ENCODE results near the gene PES1.
"Not testable (repeated sequence)": the region's sequence is repeated elsewhere in the genome, so short reads cannot be mapped to it uniquely, and the experiment has no call there.

PES1 gene

GRCh38 chr22:30552719-30553118 is 39.0 kb downstream of the PES1 start:
- H3K79me1 ChIP-seq (ENCODE audit: low read depth, low read length) = no peaks in the 10 kb centered on the region
- H2BK15ac ChIP-seq (ENCODE audit: low read length) = no peak overlapping the region
- H3K27me3 ChIP-seq (ENCODE audit: control insufficient read depth in 3 of 3, insufficient read depth in 3 of 3, low read depth in 1 of 3, low read length in 3 of 3) = no peaks in the 10 kb centered on the region
- no peak overlapping the region for H2BK5ac ChIP-seq (ENCODE audit: low read length)
- no peak overlapping the region for H3K14ac ChIP-seq (ENCODE audit: low read length)
- no peaks in the 10 kb centered on the region for H3K36me3 ChIP-seq (replicated peaks in 1 of 2; ENCODE audit: control insufficient read depth in 2 of 2, insufficient read depth in 2 of 2, low read length in 2 of 2)
- H3K18ac ChIP-seq (ENCODE audit: low read length) = no peak overlapping the region
- no peak overlapping the region for H4K91ac ChIP-seq (ENCODE audit: low read depth, low read length, poor library complexity)
- H2BK12ac ChIP-seq (ENCODE audit: low read length) = no peak overlapping the region
- no peak overlapping the region for H2AK5ac ChIP-seq (ENCODE audit: low read depth, low read length)
- H3K4ac ChIP-seq (ENCODE audit: low read length) = no peak overlapping the region
- no peaks in the 10 kb centered on the region for H3K4me1 ChIP-seq (ENCODE audit: control insufficient read depth in 2 of 2, insufficient read depth in 1 of 2, low read depth in 1 of 2, low read length in 2 of 2)
- no peak overlapping the region for H3K4me2 ChIP-seq (ENCODE audit: insufficient read depth, low read length, poor library complexity, severe bottlenecking)
- WGBS, 2 donors (ENCODE audit: extremely low coverage in 2 of 2, insufficient read length in 2 of 2, insufficient replicate concordance in 1 of 2) = no CpG with 5 or more reads among the region's 1 CpG
- no peak overlapping the region for H3K4me3 ChIP-seq (ENCODE audit: low read length in 2 of 2)
- H3K9me3 ChIP-seq (replicated peaks in 1 of 2; ENCODE audit: control insufficient read depth in 2 of 2, insufficient read depth in 1 of 2, low read depth in 1 of 2, low read length in 2 of 2) = no peaks in the 10 kb centered on the region
- H4K8ac ChIP-seq (ENCODE audit: low read depth, low read length) = no peak overlapping the region
- no peak overlapping the region for H2AFZ ChIP-seq (ENCODE audit: low read length)
- no peak overlapping the region for H3K9ac ChIP-seq (ENCODE audit: low read depth, low read length, poor library complexity)
- H3K23ac ChIP-seq (ENCODE audit: low read depth, low read length, poor library complexity) = no peak overlapping the region
- no peak for DNase-seq (ENCODE audit: low spot score)
- H2BK120ac ChIP-seq (ENCODE audit: low read depth, low read length) = no peak overlapping the region
- no peak overlapping the region for H3K27ac ChIP-seq (replicated peaks; ENCODE audit: low read length)

GRCh38 chr22:30551813-30552212 is 39.9 kb downstream of the PES1 start:
- not testable (repeated sequence) for H3K27me3 ChIP-seq (ENCODE audit: control insufficient read depth in 3 of 3, insufficient read depth in 3 of 3, low read depth in 1 of 3, low read length in 3 of 3); H2AFZ ChIP-seq (ENCODE audit: low read length); H3K4me1 ChIP-seq (ENCODE audit: control insufficient read depth in 2 of 2, insufficient read depth in 1 of 2, low read depth in 1 of 2, low read length in 2 of 2); H3K9ac ChIP-seq (ENCODE audit: low read depth, low read length, poor library complexity); DNase-seq (ENCODE audit: low spot score); H3K4me2 ChIP-seq (ENCODE audit: insufficient read depth, low read length, poor library complexity, severe bottlenecking); H3K9me3 ChIP-seq (replicated peaks in 1 of 2; ENCODE audit: control insufficient read depth in 2 of 2, insufficient read depth in 1 of 2, low read depth in 1 of 2, low read length in 2 of 2); H2BK5ac ChIP-seq (ENCODE audit: low read length); H3K23ac ChIP-seq (ENCODE audit: low read depth, low read length, poor library complexity); H4K91ac ChIP-seq (ENCODE audit: low read depth, low read length, poor library complexity); H3K4ac ChIP-seq (ENCODE audit: low read length); H2BK120ac ChIP-seq (ENCODE audit: low read depth, low read length); H3K79me1 ChIP-seq (ENCODE audit: low read depth, low read length); H2BK12ac ChIP-seq (ENCODE audit: low read length); H3K4me3 ChIP-seq (ENCODE audit: low read length in 2 of 2); H3K18ac ChIP-seq (ENCODE audit: low read length); H3K36me3 ChIP-seq (replicated peaks in 1 of 2; ENCODE audit: control insufficient read depth in 2 of 2, insufficient read depth in 2 of 2, low read length in 2 of 2); H3K14ac ChIP-seq (ENCODE audit: low read length); H2AK5ac ChIP-seq (ENCODE audit: low read depth, low read length); H4K8ac ChIP-seq (ENCODE audit: low read depth, low read length); H2BK15ac ChIP-seq (ENCODE audit: low read length); H3K27ac ChIP-seq (replicated peaks; ENCODE audit: low read length)
- no CpG with 5 or more reads among the region's 3 CpGs for WGBS, 2 donors (ENCODE audit: extremely low coverage in 2 of 2, insufficient read length in 2 of 2, insufficient replicate concordance in 1 of 2)

GRCh38 chr22:30547188-30547587 is 44.5 kb downstream of the PES1 start:
- Histone ChIP-seq H2BK15ac (ENCODE audit: low read length) (no peak overlapping the region), H2BK120ac (ENCODE audit: low read depth, low read length) (no peak overlapping the region), H2BK5ac (ENCODE audit: low read length) (no peak overlapping the region), H4K91ac (ENCODE audit: low read depth, low read length, poor library complexity) (no peak overlapping the region), H3K79me1 (ENCODE audit: low read depth, low read length) (no peaks in the 10 kb centered on the region), H3K4me3 (ENCODE audit: low read length in 2 of 2) (no peak overlapping the region), H2AK5ac (ENCODE audit: low read depth, low read length) (no peak overlapping the region), H3K36me3 (replicated peaks in 1 of 2; ENCODE audit: control insufficient read depth in 2 of 2, insufficient read depth in 2 of 2, low read length in 2 of 2) (no peaks in the 10 kb centered on the region), H4K8ac (ENCODE audit: low read depth, low read length) (no peak overlapping the region), H3K4ac (ENCODE audit: low read length) (no peak overlapping the region), H2BK12ac (ENCODE audit: low read length) (no peak overlapping the region), H3K23ac (ENCODE audit: low read depth, low read length, poor library complexity) (no peak overlapping the region), H3K27ac (replicated peaks; ENCODE audit: low read length) (no peak overlapping the region), H2AFZ (ENCODE audit: low read length) (peak overlapping the region; percentile 42), H3K9me3 (replicated peaks in 1 of 2; ENCODE audit: control insufficient read depth in 2 of 2, insufficient read depth in 1 of 2, low read depth in 1 of 2, low read length in 2 of 2) (peaks cover 2 to 11% of the 10 kb centered on the region in 2 donors), H3K14ac (ENCODE audit: low read length) (no peak overlapping the region), H3K4me2 (ENCODE audit: insufficient read depth, low read length, poor library complexity, severe bottlenecking) (no peak overlapping the region), H3K18ac (ENCODE audit: low read length) (peak overlapping the region; percentile 53), H3K27me3 (ENCODE audit: control insufficient read depth in 3 of 3, insufficient read depth in 3 of 3, low read depth in 1 of 3, low read length in 3 of 3) (peaks cover 0 to 2% (median 0%) of the 10 kb centered on the region in 3 experiments), H3K9ac (ENCODE audit: low read depth, low read length, poor library complexity) (no peak overlapping the region), H3K4me1 (ENCODE audit: control insufficient read depth in 2 of 2, insufficient read depth in 1 of 2, low read depth in 1 of 2, low read length in 2 of 2) (peaks cover 6 to 7% of the 10 kb centered on the region in 2 donors)
- no CpG with 5 or more reads among the region's 4 CpGs for WGBS, 2 donors (ENCODE audit: extremely low coverage in 2 of 2, insufficient read length in 2 of 2, insufficient replicate concordance in 1 of 2)
- no peak for DNase-seq (ENCODE audit: low spot score)

GRCh38 chr22:30546616-30547015 is 45.1 kb downstream of the PES1 start, which contains the start of gene SEC14L6:
Gene SEC14L6, minus strand, starts transcription at chr22:30546741. Its CDS starts 59 bp downstream, at chr22:30546682.
- H4K8ac ChIP-seq (ENCODE audit: low read depth, low read length) = no peak within 1 kb of the TSS
- H4K91ac ChIP-seq (ENCODE audit: low read depth, low read length, poor library complexity) = no peak within 1 kb of the TSS
- H3K4me1 ChIP-seq (ENCODE audit: control insufficient read depth in 2 of 2, insufficient read depth in 1 of 2, low read depth in 1 of 2, low read length in 2 of 2) = peaks cover 6 to 7% of the 10 kb centered on the region in 2 donors
- H2BK15ac ChIP-seq (ENCODE audit: low read length) = peak within 1 kb of the TSS; percentile 75
- no peak within 1 kb of the TSS for H2BK5ac ChIP-seq (ENCODE audit: low read length)
- H3K79me1 ChIP-seq (ENCODE audit: low read depth, low read length) = no peaks in the 10 kb centered on the region
- DNase-seq (ENCODE audit: low spot score) = no peak
- H3K23ac ChIP-seq (ENCODE audit: low read depth, low read length, poor library complexity) = no peak within 1 kb of the TSS
- H2AK5ac ChIP-seq (ENCODE audit: low read depth, low read length) = no peak within 1 kb of the TSS
- WGBS, 2 donors (ENCODE audit: extremely low coverage in 2 of 2, insufficient read length in 2 of 2, insufficient replicate concordance in 1 of 2) = no CpG with 5 or more reads among the region's 7 CpGs
- H2BK12ac ChIP-seq (ENCODE audit: low read length) = peak within 1 kb of the TSS; percentile 31
- H3K4me3 ChIP-seq (ENCODE audit: low read length in 2 of 2) = no peak within 1 kb of the TSS
- H3K27me3 ChIP-seq (ENCODE audit: control insufficient read depth in 3 of 3, insufficient read depth in 3 of 3, low read depth in 1 of 3, low read length in 3 of 3) = peaks cover 0 to 2% (median 0%) of the 10 kb centered on the region in 3 experiments
- H3K9ac ChIP-seq (ENCODE audit: low read depth, low read length, poor library complexity) = no peak within 1 kb of the TSS
- peaks cover 2 to 11% of the 10 kb centered on the region in 2 donors for H3K9me3 ChIP-seq (replicated peaks in 1 of 2; ENCODE audit: control insufficient read depth in 2 of 2, insufficient read depth in 1 of 2, low read depth in 1 of 2, low read length in 2 of 2)
- H3K27ac ChIP-seq (replicated peaks; ENCODE audit: low read length) = no peak within 1 kb of the TSS
- H3K36me3 ChIP-seq (replicated peaks in 1 of 2; ENCODE audit: control insufficient read depth in 2 of 2, insufficient read depth in 2 of 2, low read length in 2 of 2) = no peaks in the 10 kb centered on the region
- peak within 1 kb of the TSS; percentile 77 for H3K18ac ChIP-seq (ENCODE audit: low read length)
- H3K4me2 ChIP-seq (ENCODE audit: insufficient read depth, low read length, poor library complexity, severe bottlenecking) = no peak within 1 kb of the TSS
- no peak within 1 kb of the TSS for H3K4ac ChIP-seq (ENCODE audit: low read length)
- peak within 1 kb of the TSS; percentile 28 for H3K14ac ChIP-seq (ENCODE audit: low read length)
- no peak within 1 kb of the TSS for H2BK120ac ChIP-seq (ENCODE audit: low read depth, low read length)
- H2AFZ ChIP-seq (ENCODE audit: low read length) = peak within 1 kb of the TSS; percentile 42
